H1 (cell line): ENCODE data around the gene ACVR2B. TPM values are rescaled to one million over a fixed set of nuclear protein-coding genes. Genes with fewer than 3 reads are reported as not detected.

Source experiments
- CTCF ChIA-PET: fragments of 300-600 bp; sonication (Branson Sonifier 250); formaldehyde crosslinking; loops from one replicate; lab custom pipeline; 2021; ENCODE audit not compliant: partially characterized antibody; lab: Charles Lee
- POLR2A ChIA-PET: fragments of 300-600 bp; sonication (Branson Sonifier 250); formaldehyde crosslinking; loops from one replicate; lab custom pipeline; 2021; ENCODE audit warnings: inconsistent platforms; ENCODE audit not compliant: partially characterized antibody; lab: Charles Lee
- DNase-seq, 2 experiments: peaks; one replicate each; pipeline versions ENCODE4 v3.0.0 to v3.0.0-alpha.2; 2010 to 2022; ENCODE audit warnings: low spot score in 2 of 2, low read depth in 1 of 2, mixed read lengths in 1 of 2
- FAIRE-seq: peaks from 2 replicates; lab custom pipeline; 2011; peaks lifted over from hg19 to GRCh38; lab: Jason Lieb, UNC
- H2AFZ ChIP-seq: 2 replicates; pipeline ENCODE4 v1.8.1; 2012; ENCODE audit warnings: low read length, inconsistent platforms
- H2AK5ac ChIP-seq: 2 replicates; pipeline ENCODE4 v1.6.1; 2013; ENCODE audit warnings: low read depth, low read length
- H2BK120ac ChIP-seq: replicated peaks from 2 replicates; pipeline ENCODE3; 2013; ENCODE audit warnings: low read depth, low read length, inconsistent platforms
- H2BK12ac ChIP-seq: 2 replicates; pipeline ENCODE4 v1.6.1; 2013; ENCODE audit warnings: low read depth, low read length
- H2BK15ac ChIP-seq: 2 replicates; pipeline ENCODE4 v1.6.1; 2013; ENCODE audit warnings: low read length
- H2BK20ac ChIP-seq: 2 replicates; pipeline ENCODE4 v1.6.1; 2013; ENCODE audit warnings: low read length
- H2BK5ac ChIP-seq: 2 replicates; pipeline ENCODE4 v1.6.1; 2013; ENCODE audit warnings: low read depth, low read length
- H3K14ac ChIP-seq: 2 replicates; pipeline ENCODE4 v1.6.1; 2013; ENCODE audit warnings: inconsistent platforms; ENCODE audit not compliant: insufficient read length
- H3K18ac ChIP-seq: 2 replicates; pipeline ENCODE4 v1.6.1; 2013; ENCODE audit warnings: low read length; ENCODE audit errors: extremely low read depth
- H3K23ac ChIP-seq: 2 replicates; pipeline ENCODE4 v1.6.1; 2013; ENCODE audit warnings: inconsistent platforms; ENCODE audit not compliant: insufficient read length
- H3K23me2 ChIP-seq: 2 replicates; pipeline ENCODE4 v1.6.1; 2013; ENCODE audit warnings: low read depth, low read length
- H3K27ac ChIP-seq: 2 replicates; pipeline ENCODE4 v1.6.1; 2011; ENCODE audit warnings: low read depth, low read length, inconsistent platforms
- H3K27me3 ChIP-seq, 4 experiments: replicated peaks in 1 of 4; 1 replicate in 1 of 4; 2 replicates in 3 of 4; pipeline versions ENCODE4 v1.6.1 to v1.8.1; 2011 to 2013; ENCODE audit warnings: low read length in 3 of 4, mild to moderate bottlenecking in 3 of 4, inconsistent platforms in 2 of 4, mixed read lengths in 2 of 4, moderate library complexity in 1 of 4; ENCODE audit not compliant: control insufficient read depth in 3 of 4, insufficient read depth in 3 of 4; ENCODE audit errors: extremely low read depth in 1 of 4
- H3K36me3 ChIP-seq, 4 experiments: 2 replicates each; pipeline versions ENCODE4 v1.6.1 to v1.8.1; 2011 to 2013; ENCODE audit warnings: mild to moderate bottlenecking in 4 of 4, low read length in 3 of 4, moderate library complexity in 2 of 4, control low read depth in 1 of 4, inconsistent platforms in 1 of 4; ENCODE audit not compliant: insufficient read depth in 4 of 4, control insufficient read depth in 2 of 4
- H3K4ac ChIP-seq: replicated peaks from 2 replicates; pipeline ENCODE3; 2013; ENCODE audit warnings: low read length, low read depth, mixed read lengths, inconsistent platforms; ENCODE audit not compliant: insufficient read length
- H3K4me1 ChIP-seq, 4 experiments: replicated peaks in 1 of 4; 1 replicate in 1 of 4; 2 replicates in 3 of 4; pipeline versions ENCODE4 v1.6.1 to v1.8.1; 2011 to 2013; ENCODE audit warnings: low read length in 3 of 4, inconsistent platforms in 2 of 4, mixed read lengths in 1 of 4; ENCODE audit not compliant: insufficient read depth in 4 of 4, control insufficient read depth in 3 of 4
- H3K4me2 ChIP-seq, 2 experiments: 2 replicates each; pipeline versions ENCODE4 v1.6.1 to v1.8.1; 2011 to 2013; ENCODE audit warnings: low read depth in 2 of 2, low read length in 2 of 2, control low read depth in 1 of 2, inconsistent platforms in 1 of 2, mild to moderate bottlenecking in 1 of 2; ENCODE audit not compliant: insufficient read depth in 1 of 2
- H3K4me3 ChIP-seq, 4 experiments: fragments of 200-600, 300-600 bp in 1 of 4; sonication (generic), shearing (Covaris generic), sonication (Bioruptor Twin) in 1 of 4; 2 replicates each; pipeline versions ENCODE4 v1.5.1 to v1.8.1; 2011 to 2016; ENCODE audit warnings: low read length in 4 of 4, low read depth in 3 of 4, control low read depth in 2 of 4, inconsistent platforms in 2 of 4, mild to moderate bottlenecking in 2 of 4, mixed read lengths in 1 of 4, moderate library complexity in 1 of 4; ENCODE audit not compliant: insufficient read depth in 2 of 4; ENCODE audit errors: extremely low read depth in 1 of 4
- H3K56ac ChIP-seq: replicated peaks from 2 replicates; pipeline ENCODE3; 2013; ENCODE audit warnings: low read depth, mild to moderate bottlenecking, mixed read lengths, low read length, inconsistent platforms; ENCODE audit not compliant: insufficient read length
- H3K79me1 ChIP-seq: 2 replicates; pipeline ENCODE4 v1.6.1; 2013; ENCODE audit warnings: low read depth, low read length, control low read depth
- H3K79me2 ChIP-seq, 2 experiments: 2 replicates each; pipeline versions ENCODE4 v1.6.1 to v1.8.1; 2012 to 2013; ENCODE audit warnings: low read length in 2 of 2, mild to moderate bottlenecking in 2 of 2, inconsistent platforms in 1 of 2; ENCODE audit not compliant: insufficient read depth in 2 of 2, control insufficient read depth in 1 of 2
- H3K9ac ChIP-seq, 4 experiments: replicated peaks in 1 of 4; 1 replicate in 1 of 4; 2 replicates in 3 of 4; pipeline versions ENCODE4 v1.6.1 to v1.8.1; 2011 to 2013; ENCODE audit warnings: low read depth in 3 of 4, low read length in 3 of 4, control low read depth in 2 of 4, mild to moderate bottlenecking in 2 of 4, moderate library complexity in 2 of 4, inconsistent platforms in 1 of 4; ENCODE audit errors: extremely low read depth in 1 of 4
- H3K9me3 ChIP-seq, 2 experiments: 2 replicates each; pipeline versions ENCODE4 v1.6.1 to v1.8.1; 2012 to 2013; ENCODE audit warnings: mild to moderate bottlenecking in 2 of 2, moderate library complexity in 2 of 2, control low read depth in 1 of 2, inconsistent platforms in 1 of 2, low read depth in 1 of 2, low read length in 1 of 2, mixed read lengths in 1 of 2; ENCODE audit not compliant: insufficient read depth in 2 of 2
- H4K20me1 ChIP-seq, 2 experiments: replicated peaks in 1 of 2; 2 replicates each; pipeline versions ENCODE3 to v1.8.1; 2011 to 2013; ENCODE audit warnings: inconsistent platforms in 2 of 2, low read length in 2 of 2, mild to moderate bottlenecking in 1 of 2; ENCODE audit not compliant: insufficient read depth in 2 of 2, control insufficient read depth in 1 of 2
- H4K5ac ChIP-seq: 2 replicates; pipeline ENCODE4 v1.6.1; 2013; ENCODE audit warnings: low read length, low read depth, mixed read lengths, inconsistent platforms; ENCODE audit not compliant: insufficient read length
- H4K8ac ChIP-seq: 2 replicates; pipeline ENCODE4 v1.8.0; 2013; ENCODE audit warnings: mild to moderate bottlenecking, moderate library complexity, low read length, inconsistent platforms; ENCODE audit not compliant: insufficient read depth; ENCODE audit errors: extremely low read depth
- H4K91ac ChIP-seq: replicated peaks from 2 replicates; pipeline ENCODE3; 2013; ENCODE audit warnings: low read length, mixed read lengths, inconsistent platforms; ENCODE audit not compliant: insufficient read length
- BRCA1 ChIP-seq: IDR thresholded peaks from 2 replicates; pipeline ENCODE4 v1.6.1; 2012; ENCODE audit warnings: low read depth, low read length, improper control_type of control experiment
- SIN3A ChIP-seq, 2 experiments: IDR thresholded peaks in 1 of 2; conservative IDR thresholded peaks in 1 of 2; 2 replicates each; pipeline ENCODE4 v1.6.1; 2011 to 2012; ENCODE audit warnings: low read length in 2 of 2, improper control_type of control experiment in 1 of 2, low read depth in 1 of 2, mild to moderate bottlenecking in 1 of 2
- WGBS, 2 experiments: shearing (Covaris generic) in 1 of 2; methylation state at CpG; one replicate each; pipeline versions ENCODE4 v1.1.6 to v1.1.7; 2013 to 2015; ENCODE audit warnings: low lambda C conversion rate in 2 of 2, mixed read lengths in 2 of 2, inconsistent platforms in 1 of 2, low coverage in 1 of 2, missing lambda C conversion rate in 1 of 2; ENCODE audit not compliant: insufficient replicate concordance in 2 of 2, insufficient coverage in 1 of 2, insufficient read length in 1 of 2; ENCODE audit errors: extremely low coverage in 1 of 2, missing lambda C conversion rate in 1 of 2; 5-methylcytosine and 5-hydroxymethylcytosine counted together
- polyA plus RNA-seq, 7 experiments: library from polyadenylated mRNA; depleted of rRNA in 3 of 7; stranded (reverse) in 5 of 7; unstranded in 2 of 7; fragments of >200 nt in 5 of 7; fragments of 200-250 nt in 2 of 7; gene quantifications; 1 replicate in 5 of 7; 2 replicates in 1 of 7; 4 replicates in 1 of 7; pipeline versions ENCODE4 v1.2.1 to v1.2.3, GENCODE V29; 2011 to 2013; ENCODE audit warnings: missing spikeins in 2 of 7, mixed read lengths in 2 of 7
- total RNA-seq: library from RNA; stranded (reverse); fragmentation: NEBNext Ultra II Directional; extraction: Animal tissue kit (Norgen Biotek cat#: 25700); gene quantifications from 2 replicates; pipeline ENCODE4 v1.2.1, GENCODE V29; 2021

The ACVR2B gene
- total and polyA plus RNA-seq, 2 of the 8 experiments (the other 6 are each of a cell fraction or from before 2014, with no cell fraction given), result 24.7 to 109 TPM

DNA sequence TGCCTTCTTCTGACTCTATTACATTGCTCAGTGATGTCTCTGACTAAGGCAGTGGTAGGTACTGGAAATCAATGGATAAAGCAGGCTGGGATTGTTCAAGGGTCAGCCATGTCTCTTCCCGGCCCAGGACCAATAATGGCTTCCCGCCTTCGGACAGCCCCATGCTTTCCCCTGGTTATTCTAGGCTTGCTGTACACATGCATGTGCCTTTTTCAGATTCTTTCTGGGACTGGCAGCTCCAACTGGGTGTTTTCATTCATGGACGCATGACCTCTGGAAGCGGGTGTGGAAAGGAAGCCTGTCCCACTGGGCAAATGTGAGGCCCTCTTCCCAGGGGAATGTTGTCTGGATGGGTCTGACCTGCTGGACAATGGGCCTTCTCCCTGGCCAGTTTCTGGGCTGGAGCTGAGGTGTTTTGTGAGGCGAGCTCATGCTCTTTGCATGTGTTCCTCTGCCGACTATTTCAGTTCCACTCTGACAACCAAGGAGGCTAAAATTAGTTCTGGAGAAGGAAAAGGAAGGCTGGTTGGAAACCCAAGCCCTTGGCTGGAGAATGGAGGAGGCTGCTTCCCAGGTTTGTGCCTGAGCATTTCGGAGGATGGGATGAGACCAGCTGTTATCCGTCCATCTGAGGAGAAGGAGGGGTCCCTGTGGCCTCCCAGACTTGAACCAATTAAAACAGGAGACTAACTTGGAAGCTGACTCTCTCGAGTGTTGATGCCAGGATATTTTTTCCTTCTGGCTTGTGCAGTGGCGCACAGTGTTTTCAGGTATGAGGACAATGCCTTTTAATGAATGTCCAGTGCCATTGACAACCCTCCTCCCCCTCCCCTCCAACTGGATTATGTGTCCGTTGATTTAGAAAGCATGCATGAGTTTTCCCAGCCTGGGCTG lies 6.9 kb downstream of the ACVR2B start:
- no peak for TF ChIP-seq BRCA1
- no peak for TF ChIP-seq SIN3A (conservative IDR thresholded peaks at IDR 0.05 in 1 of 2, IDR thresholded peaks at IDR 0.05 in 1 of 2; ENCODE audit: low read depth in 1 of 2, low read length in 2 of 2)
- Histone ChIP-seq H3K23ac (no peak overlapping the region), H2BK20ac (no peak overlapping the region), H3K23me2 (peaks cover 3% of the 10 kb centered on the region), H3K4me1 (peaks cover 7 to 20% (median 13%) of the 10 kb centered on the region in 4 experiments), H2BK5ac (no peak overlapping the region), H3K56ac (no peak overlapping the region), H3K14ac (no peak overlapping the region), H3K18ac (no peak overlapping the region), H3K27me3 (no peaks in the 10 kb centered on the region), H4K91ac (no peak overlapping the region), H3K79me2 (peaks cover 78 to 98% of the 10 kb centered on the region in 2 experiments), H3K9ac (no peak overlapping the region), H2BK120ac (no peak overlapping the region), H3K4me3 (no peak overlapping the region), H2BK15ac (no peak overlapping the region), H3K27ac (no peak overlapping the region; the same call in 1 of the 2 replicates), H2AK5ac (no peak overlapping the region), H3K36me3 (no peaks in the 10 kb centered on the region; a peak in 1 of 8 replicates), H2AFZ (no peak overlapping the region), H3K4me2 (no peak overlapping the region), H3K9me3 (no peaks in the 10 kb centered on the region; a peak in 1 of 4 replicates), H3K4ac (no peak overlapping the region), H2BK12ac (no peak overlapping the region), H4K8ac (no peak overlapping the region), H3K79me1 (peaks cover 41% of the 10 kb centered on the region), H4K5ac (no peak overlapping the region), H4K20me1 (peaks cover 37 to 50% of the 10 kb centered on the region in 2 experiments)
- DNase-seq (no peak), FAIRE-seq (no peak)
- CTCF ChIA-PET, result interaction anchor here (1.2 kb wide), 1 partner anchor 7 kb away, joined by 3 read pairs; no protein-coding TSS in a partner anchor
- WGBS, 2 experiments, result 91% methylated on average over 12 of the region's 12 CpGs; no CpG with 5 or more reads in 1 of the 2 experiments
- POLR2A ChIA-PET, result no interaction called here
